GM23248 (cell line): Measurements from ENCODE around the gene UBE2E3. TPM values are rescaled to one million over a fixed set of nuclear protein-coding genes. Genes with fewer than 3 reads are reported as not detected.

ENCODE experiments used
- DNase-seq: peaks from one replicate; pipeline ENCODE4 v3.0.0-alpha.2; 2015
- H2AFZ ChIP-seq: fragments of 200-600 bp; sonication (generic); 2 replicates; pipeline ENCODE4 v1.6.1; 2016; ENCODE audit warnings: antibody characterized with exemption
- H3F3A ChIP-seq: fragments of 200-600 bp; sonication (generic); 2 replicates; pipeline ENCODE4 v1.6.1; 2016; ENCODE audit warnings: mild to moderate bottlenecking, antibody characterized with exemption, mixed run types; ENCODE audit not compliant: insufficient read depth
- H3K27ac ChIP-seq: fragments of 200-600 bp; sonication (generic); 2 replicates; pipeline ENCODE4 v1.5.1; 2016; ENCODE audit warnings: mild to moderate bottlenecking
- H3K27me3 ChIP-seq: fragments of 200-600 bp; sonication (generic); replicated peaks from 2 replicates; pipeline ENCODE4 v1.6.1; 2016; ENCODE audit warnings: mild to moderate bottlenecking; ENCODE audit not compliant: insufficient read depth
- H3K36me3 ChIP-seq: fragments of 200-600 bp; sonication (generic); 2 replicates; pipeline ENCODE4 v1.6.1; 2016; ENCODE audit warnings: low read depth, mild to moderate bottlenecking
- H3K4me1 ChIP-seq: fragments of 200-600 bp; sonication (generic); 2 replicates; pipeline ENCODE4 v1.6.1; 2016; ENCODE audit warnings: mild to moderate bottlenecking; ENCODE audit not compliant: insufficient read depth
- H3K4me2 ChIP-seq: fragments of 200-600 bp; sonication (generic); one replicate; pipeline ENCODE4 v1.6.1; 2016; ENCODE audit warnings: mild to moderate bottlenecking; ENCODE audit not compliant: unreplicated experiment
- H3K4me3 ChIP-seq: fragments of 200-600 bp; sonication (generic); 2 replicates; pipeline ENCODE4 v1.5.1; 2016; ENCODE audit warnings: mild to moderate bottlenecking
- H3K79me2 ChIP-seq: fragments of 200-600 bp; sonication (generic); 2 replicates; pipeline ENCODE4 v1.6.1; 2016; ENCODE audit warnings: mild to moderate bottlenecking; ENCODE audit not compliant: insufficient read depth
- H3K9ac ChIP-seq: fragments of 200-600 bp; sonication (generic); 2 replicates; pipeline ENCODE4 v1.6.1; 2016; ENCODE audit warnings: mild to moderate bottlenecking
- H3K9me2 ChIP-seq: fragments of 200-600 bp; sonication (generic); 2 replicates; pipeline ENCODE4 v1.6.1; 2016; ENCODE audit warnings: mixed run types, mild to moderate bottlenecking, moderate library complexity; ENCODE audit not compliant: insufficient read depth
- H3K9me3 ChIP-seq: fragments of 200-600 bp; sonication (generic); one replicate; pipeline ENCODE4 v1.6.1; 2017; ENCODE audit warnings: low read depth
- H4K20me1 ChIP-seq: fragments of 200-600 bp; sonication (generic); 2 replicates; pipeline ENCODE4 v1.6.0; 2016; ENCODE audit not compliant: insufficient read depth
- EZH2 ChIP-seq: fragments of 200-600 bp; sonication (generic); IDR thresholded peaks from 2 replicates; pipeline ENCODE4 v1.6.1; 2018; ENCODE audit warnings: antibody characterized with exemption, mild to moderate bottlenecking; ENCODE audit not compliant: insufficient read depth, poor library complexity, severe bottlenecking
- EZH2phosphoT487 ChIP-seq: fragments of 200-600 bp; sonication (generic); IDR thresholded peaks from 2 replicates; pipeline ENCODE4 v1.6.1; 2018; ENCODE audit warnings: antibody characterized with exemption, moderate library complexity, mild to moderate bottlenecking, low read depth; ENCODE audit not compliant: insufficient read depth
- WGBS, 2 experiments: methylation state at CpG; one replicate each; pipeline ENCODE4 v1.1.6; 2015 to 2017; ENCODE audit warnings: low lambda C conversion rate in 2 of 2, low coverage in 1 of 2; ENCODE audit errors: missing lambda C conversion rate in 2 of 2; 5-methylcytosine and 5-hydroxymethylcytosine counted together
- in situ Hi-C: fragments of 300-500 bp; cut with MboI; formaldehyde crosslinking; loops from 2 replicates; pipeline ENCODE4 v1.15.0; 2020
- polyA plus RNA-seq: library from polyadenylated mRNA; unstranded; fragments of >200 nt; fragmentation: Nextera tagmentation; extraction: Ambion mirVana; gene quantifications from 2 replicates; pipeline ENCODE4 v1.2.1, GENCODE V29; 2016
- total RNA-seq: library from RNA; depleted of rRNA; stranded (reverse); fragments of >200 nt; shearing (Covaris generic); gene quantifications from 2 replicates; pipeline ENCODE4 v1.2.3, GENCODE V29; 2014

The UBE2E3 gene
- total and polyA plus RNA-seq, 2 experiments from 2014 or later, result 142 to 168 TPM

- Histone ChIP-seq H3K36me3 (no peaks in the 10 kb centered on the region), H3F3A (0 out of 2 replicates have a peak, but pooled peaks cover 6% of the 10 kb centered on the region), H3K9me2 (no peaks in the 10 kb centered on the region; the same call in 1 of the 2 replicates), H3K27ac (no peak overlapping the region), H3K4me1 (no peaks in the 10 kb centered on the region), H2AFZ (no peak overlapping the region), H3K9me3 (no peaks in the 10 kb centered on the region), H3K79me2 (no peaks in the 10 kb centered on the region), H3K4me2 (no peak overlapping the region), H3K9ac (no peak overlapping the region), H3K27me3 (no peaks in the 10 kb centered on the region), H4K20me1 (no peaks in the 10 kb centered on the region), H3K4me3 (no peak overlapping the region)
- in situ Hi-C loops, result no loop called here
- TF ChIP-seq EZH2phosphoT487 (no peak), EZH2 (no peak)
- DNase-seq, result peak; percentile 79
Measured at GRCh38 chr2:180938451-180938850, 42.0 kb upstream of the UBE2E3 start.

DNA sequence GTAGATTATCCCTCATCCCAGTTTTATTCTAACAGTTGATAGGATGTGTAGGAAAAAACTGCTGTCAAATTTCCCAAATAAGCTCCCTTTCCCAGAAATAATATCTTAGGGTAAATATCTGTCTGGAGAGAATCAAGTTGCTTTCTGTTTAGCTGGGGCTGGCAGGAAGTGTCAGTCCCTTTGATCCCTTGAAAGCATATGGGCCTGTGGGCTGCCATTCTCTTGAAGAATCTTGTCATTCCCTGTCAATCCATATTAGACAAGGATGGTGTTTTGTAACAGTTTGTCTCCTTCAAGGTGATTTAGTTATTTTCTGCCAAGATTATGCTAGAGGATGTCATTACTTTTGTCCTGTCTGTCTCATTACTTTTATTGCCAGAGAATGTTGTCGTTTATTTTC, 37.1 kb upstream of the UBE2E3 start:
- no peak overlapping the region for H2AFZ ChIP-seq

GRCh38 chr2:180944372-180944771, 36.0 kb upstream of the UBE2E3 start:
- Histone ChIP-seq H3K4me1 (no peaks in the 10 kb centered on the region), H3K9ac (no peak overlapping the region), H3K9me2 (no peaks in the 10 kb centered on the region; the same call in 1 of the 2 replicates), H3K27ac (no peak overlapping the region), H3K27me3 (no peaks in the 10 kb centered on the region), H3K4me2 (no peak overlapping the region), H3K9me3 (no peaks in the 10 kb centered on the region), H3K4me3 (no peak overlapping the region), H3K79me2 (no peaks in the 10 kb centered on the region), H4K20me1 (no peaks in the 10 kb centered on the region), H3F3A (no peaks in the 10 kb centered on the region), H2AFZ (no peak overlapping the region), H3K36me3 (no peaks in the 10 kb centered on the region)
- in situ Hi-C loops, result no loop called here
- DNase-seq, result no peak
- TF ChIP-seq EZH2phosphoT487, result no peak
- 88 to 94% methylated on average over 3 of the region's 3 CpGs for WGBS, 2 experiments

More for the DNA sequence above, 37.1 kb upstream of the UBE2E3 start:
- H3K9ac ChIP-seq, result no peak overlapping the region
- H3K36me3 ChIP-seq, result no peaks in the 10 kb centered on the region
- H3K9me2 ChIP-seq, result no peaks in the 10 kb centered on the region; the same call in 1 of the 2 replicates
- H3K27ac ChIP-seq, result no peak overlapping the region
- TF ChIP-seq EZH2 (no peak), EZH2phosphoT487 (no peak)
- H4K20me1 ChIP-seq, result no peaks in the 10 kb centered on the region
- no peaks in the 10 kb centered on the region for H3K27me3 ChIP-seq
- in situ Hi-C loops, result no loop called here
- no peaks in the 10 kb centered on the region for H3K4me1 ChIP-seq
- no peaks in the 10 kb centered on the region for H3K79me2 ChIP-seq
- H3K4me3 ChIP-seq, result no peak overlapping the region
- no peak overlapping the region for H3K4me2 ChIP-seq
- 95 to 100% methylated on average over 1 of the region's 1 CpG for WGBS, 2 experiments
- no peaks in the 10 kb centered on the region for H3K9me3 ChIP-seq
- no peak for DNase-seq
- H3F3A ChIP-seq, result 0 out of 2 replicates have a peak, but pooled peaks cover 2% of the 10 kb centered on the region

DNA sequence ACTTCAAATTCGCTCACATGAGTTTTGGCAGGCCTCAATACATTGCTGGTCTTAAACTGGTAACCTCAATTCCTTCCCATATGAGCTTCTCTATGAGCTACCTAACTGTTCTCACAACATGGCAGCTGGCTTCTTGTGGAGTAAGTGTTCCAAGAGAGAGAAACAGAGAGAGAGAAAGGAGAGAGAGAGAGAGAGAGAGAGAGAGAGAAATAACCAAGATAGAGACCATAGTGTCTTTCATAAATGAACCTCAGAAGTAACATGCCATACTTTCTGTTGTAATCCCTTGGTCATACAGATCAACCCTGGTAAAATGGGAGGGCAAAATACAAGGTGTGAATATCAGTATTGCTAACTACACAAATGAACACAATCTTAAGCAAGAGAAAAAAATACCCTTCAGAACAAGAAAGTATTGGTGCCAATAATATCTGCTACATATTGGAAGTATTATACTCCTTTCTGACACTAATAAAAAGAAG, 33.2 kb upstream of the UBE2E3 start:
- no peaks in the 10 kb centered on the region for H3K4me1 ChIP-seq
- H3K36me3 ChIP-seq, result no peaks in the 10 kb centered on the region
- no peak overlapping the region for H3K4me2 ChIP-seq
- H3K4me3 ChIP-seq, result no peak overlapping the region
- H3K27me3 ChIP-seq, result no peaks in the 10 kb centered on the region
- no peaks in the 10 kb centered on the region for H3K9me3 ChIP-seq
- no peak overlapping the region for H3K27ac ChIP-seq
- DNase-seq, result no peak
- H3K9ac ChIP-seq, result no peak overlapping the region
- no peaks in the 10 kb centered on the region for H4K20me1 ChIP-seq
- no peaks in the 10 kb centered on the region for H3K79me2 ChIP-seq
- in situ Hi-C loops, result no loop called here
- no peak for TF ChIP-seq EZH2phosphoT487
- no peak for TF ChIP-seq EZH2
- WGBS, 2 experiments, result 14 to 16% methylated on average over 1 of the region's 1 CpG
- H3F3A ChIP-seq, result no peaks in the 10 kb centered on the region
- peak overlapping the region; percentile 10; the same call in 1 of the 2 replicates for H2AFZ ChIP-seq
- H3K9me2 ChIP-seq, result no peaks in the 10 kb centered on the region

GRCh38 chr2:180949896-180950295, 30.5 kb upstream of the UBE2E3 start:
- no peak overlapping the region for H3K9ac ChIP-seq
- 46 to 52% methylated on average over 1 of the region's 1 CpG for WGBS, 2 experiments
- H3K9me3 ChIP-seq, result no peaks in the 10 kb centered on the region
- H2AFZ ChIP-seq, result no peak overlapping the region
- no peaks in the 10 kb centered on the region for H4K20me1 ChIP-seq
- no peak overlapping the region for H3K4me3 ChIP-seq
- H3K4me1 ChIP-seq, result no peaks in the 10 kb centered on the region
- no peaks in the 10 kb centered on the region for H3F3A ChIP-seq
- no peak overlapping the region for H3K4me2 ChIP-seq
- H3K9me2 ChIP-seq, result no peaks in the 10 kb centered on the region
- H3K27me3 ChIP-seq, result no peaks in the 10 kb centered on the region
- no peaks in the 10 kb centered on the region for H3K79me2 ChIP-seq
- no peaks in the 10 kb centered on the region for H3K36me3 ChIP-seq
- in situ Hi-C loops, result no loop called here
- TF ChIP-seq EZH2 (no peak), EZH2phosphoT487 (no peak)
- no peak for DNase-seq
- H3K27ac ChIP-seq, result no peak overlapping the region
